ENCODE data around the gene PAK2.
A peak's percentile ranks its signal among the peaks of the same experiment; 100 is the strongest.
"Not testable (repeated sequence)": the region's sequence is repeated elsewhere in the genome, so short reads cannot be mapped to it uniquely, and the experiment has no call there.

Gene PAK2

DNA sequence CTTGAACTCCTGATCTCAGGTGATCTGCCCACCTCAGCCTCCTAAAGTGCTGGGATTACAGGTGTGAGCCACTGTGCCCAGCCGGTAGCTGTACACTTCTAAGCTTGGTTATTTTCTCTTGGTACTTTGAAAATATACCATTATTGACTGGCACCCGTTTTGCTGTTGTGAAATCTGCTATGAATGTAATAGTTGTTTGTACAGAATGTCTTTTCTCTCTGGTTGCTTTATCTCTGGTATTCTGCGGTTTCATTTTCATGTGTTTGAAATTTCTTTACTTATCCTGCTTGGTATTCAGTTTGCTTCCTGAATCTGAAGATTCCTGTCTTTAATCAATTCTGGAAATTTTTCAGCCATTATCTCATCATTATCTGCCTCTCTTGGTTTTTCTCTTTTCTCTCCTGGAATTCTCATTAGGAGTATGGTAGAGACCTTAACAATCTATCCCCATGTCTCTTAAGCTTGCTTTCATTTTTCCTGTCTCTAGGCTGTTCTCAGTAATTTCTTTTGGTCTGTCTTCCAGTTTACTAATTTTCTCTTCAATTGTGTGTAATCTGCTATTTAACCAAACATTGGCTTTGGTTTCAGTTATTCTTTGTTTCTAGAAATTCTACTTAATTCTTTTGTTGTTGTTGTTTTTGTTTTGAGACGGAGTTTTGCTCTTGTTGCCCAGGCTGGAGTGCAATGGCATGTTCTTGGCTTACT is 2.8 kb upstream of the PAK2 start:
- no peak for DNase-seq (ENCODE audit: low spot score)

DNA sequence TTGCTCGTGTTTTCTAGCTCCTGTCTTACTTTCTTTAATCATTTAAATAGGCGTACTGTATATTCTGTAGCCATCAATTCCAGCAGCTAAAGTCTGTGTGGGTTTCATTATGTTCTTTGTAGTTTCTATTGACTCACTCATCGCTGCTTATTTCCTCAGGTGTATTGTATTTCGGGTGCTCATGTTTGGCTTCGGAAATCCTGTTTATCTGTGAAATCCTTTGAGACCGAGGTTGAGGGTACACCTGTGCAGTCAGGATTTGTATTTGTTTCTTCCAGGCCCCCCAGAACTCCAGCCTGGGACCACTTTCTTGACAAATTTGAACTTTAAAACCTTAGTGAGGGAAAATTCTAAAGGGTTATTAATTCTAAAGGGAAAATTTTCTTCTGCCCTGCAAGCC is 2.0 kb upstream of the PAK2 start:
- no peak for DNase-seq (ENCODE audit: low spot score)

DNA sequence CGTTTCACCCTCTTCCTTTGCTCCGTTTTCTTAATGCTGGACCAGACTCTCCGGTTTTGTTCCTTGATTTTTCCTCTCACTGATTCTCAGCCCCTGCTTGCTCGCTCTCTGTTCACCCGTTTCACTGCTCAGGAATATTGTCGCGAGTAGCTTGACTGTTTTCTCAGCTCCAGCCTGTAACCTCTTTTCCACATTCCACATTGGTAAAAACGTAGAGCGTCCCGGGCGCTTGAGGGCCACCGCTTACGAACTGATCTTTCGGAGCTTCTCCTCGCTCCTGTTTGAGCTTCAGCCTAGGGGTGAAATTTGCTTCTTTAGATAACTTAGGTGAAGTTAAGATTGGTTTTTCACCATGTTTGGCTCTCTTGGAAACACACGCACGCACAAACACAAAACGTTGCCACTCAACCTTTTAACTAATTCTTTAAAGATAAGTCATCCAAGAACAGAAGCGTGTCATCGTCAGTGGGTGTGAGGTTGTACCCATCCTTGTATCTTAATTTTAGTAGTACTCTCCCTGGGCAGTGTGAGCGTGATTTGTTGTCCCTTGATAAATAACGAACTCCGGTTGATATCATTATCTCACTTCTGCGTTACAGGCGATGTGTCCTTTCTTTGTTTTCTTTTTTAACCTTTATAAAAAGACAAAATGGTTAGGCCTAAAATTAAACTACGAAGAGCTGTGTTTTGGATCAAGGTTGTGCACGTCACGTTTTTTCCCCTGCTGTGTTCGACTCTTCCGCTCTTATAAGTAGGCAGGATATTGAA is 1.0 kb downstream of the PAK2 start:
- no peak for DNase-seq (ENCODE audit: low spot score)

DNA sequence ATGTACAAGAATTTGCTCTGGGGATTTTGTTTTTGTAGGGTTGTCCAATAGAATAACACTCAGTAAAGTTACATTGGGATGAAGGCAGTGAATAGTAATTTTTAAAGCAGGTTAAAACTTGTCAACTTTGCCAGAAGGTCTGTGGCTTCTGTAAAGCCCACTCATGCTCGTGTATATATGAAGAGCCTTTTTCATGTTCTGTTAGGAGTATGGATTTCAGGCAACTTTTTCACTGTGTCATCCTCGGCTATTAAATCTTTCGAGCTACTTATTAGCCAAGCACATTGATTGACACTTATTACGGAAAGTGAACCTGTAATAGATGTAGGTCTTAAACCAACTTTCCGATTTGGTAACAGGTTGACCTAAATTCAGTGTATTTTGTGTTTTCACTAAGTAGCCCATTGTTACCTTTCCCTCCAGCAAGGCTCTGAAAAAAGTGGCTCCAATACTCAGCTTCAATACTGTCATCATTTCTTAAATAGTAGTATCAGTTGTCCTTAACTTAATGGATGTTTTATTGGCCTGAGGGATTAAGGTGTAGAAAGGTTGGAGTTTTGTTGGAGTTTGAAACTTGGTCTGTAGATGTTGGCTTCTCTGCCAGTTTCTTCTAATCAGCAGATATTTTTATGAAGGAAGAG is 1.7 kb downstream of the PAK2 start:
- DNase-seq (ENCODE audit: low spot score), result no peak

DNA sequence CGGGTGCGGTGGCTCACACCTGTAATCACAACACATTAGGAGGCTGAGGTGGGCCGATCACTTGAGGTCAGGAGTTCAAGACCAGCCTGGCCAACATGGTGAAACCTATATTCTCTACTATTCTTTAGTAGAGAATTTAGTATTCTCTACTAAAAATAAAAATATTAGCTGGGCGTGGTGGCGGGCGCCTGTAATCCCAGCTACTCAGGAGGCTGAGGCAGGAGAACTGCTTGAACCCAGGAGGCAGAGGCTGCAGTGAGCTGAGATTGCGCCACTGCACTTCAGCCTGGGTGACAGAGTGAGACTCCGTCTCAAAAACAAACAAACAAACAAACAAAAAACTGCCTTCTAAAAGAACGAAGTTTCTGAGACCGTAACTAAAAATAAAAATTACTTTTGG is 3.9 kb downstream of the PAK2 start:
- DNase-seq (ENCODE audit: low spot score), result not testable (repeated sequence)

DNA sequence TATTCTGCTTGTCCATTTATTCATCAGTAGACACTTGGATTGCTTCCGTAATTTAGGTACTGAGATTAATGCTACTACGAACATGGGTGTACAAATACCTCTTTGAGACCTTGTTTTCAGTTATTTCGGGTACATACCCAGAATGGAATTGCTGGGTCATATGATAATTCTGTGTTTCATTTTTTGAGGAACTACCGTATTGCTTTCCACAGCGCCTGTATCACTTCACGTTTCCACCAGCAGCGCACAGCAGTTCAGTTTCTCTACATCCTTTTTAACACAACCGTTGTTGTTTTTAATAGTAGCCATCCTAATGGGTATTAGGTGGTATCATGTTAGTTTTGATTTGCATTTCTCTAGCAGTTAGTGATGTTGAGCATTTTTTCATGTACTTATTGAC is 9.5 kb downstream of the PAK2 start:
- DNase-seq (ENCODE audit: low spot score), result no peak

DNA sequence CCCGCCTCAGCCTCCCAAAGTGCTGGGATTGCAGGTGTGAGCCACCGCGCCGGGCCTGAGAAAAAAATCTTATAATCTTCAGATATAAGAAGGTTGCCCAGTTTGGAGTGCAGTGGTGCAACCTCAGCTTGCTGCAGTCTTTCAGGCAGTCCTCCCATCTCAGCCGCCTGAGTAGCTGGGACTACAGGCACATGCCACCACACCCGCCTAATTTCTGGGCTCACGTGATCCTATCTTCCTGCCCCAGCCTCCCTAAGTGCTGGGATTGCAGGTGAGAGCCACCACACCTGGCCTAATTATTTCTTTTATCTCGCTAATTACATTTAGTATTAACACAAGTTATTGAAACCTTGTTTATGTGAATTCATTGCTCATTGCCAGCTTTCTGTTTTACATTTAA is 13.5 kb downstream of the PAK2 start:
- DNase-seq (ENCODE audit: low spot score), result no peak

DNA sequence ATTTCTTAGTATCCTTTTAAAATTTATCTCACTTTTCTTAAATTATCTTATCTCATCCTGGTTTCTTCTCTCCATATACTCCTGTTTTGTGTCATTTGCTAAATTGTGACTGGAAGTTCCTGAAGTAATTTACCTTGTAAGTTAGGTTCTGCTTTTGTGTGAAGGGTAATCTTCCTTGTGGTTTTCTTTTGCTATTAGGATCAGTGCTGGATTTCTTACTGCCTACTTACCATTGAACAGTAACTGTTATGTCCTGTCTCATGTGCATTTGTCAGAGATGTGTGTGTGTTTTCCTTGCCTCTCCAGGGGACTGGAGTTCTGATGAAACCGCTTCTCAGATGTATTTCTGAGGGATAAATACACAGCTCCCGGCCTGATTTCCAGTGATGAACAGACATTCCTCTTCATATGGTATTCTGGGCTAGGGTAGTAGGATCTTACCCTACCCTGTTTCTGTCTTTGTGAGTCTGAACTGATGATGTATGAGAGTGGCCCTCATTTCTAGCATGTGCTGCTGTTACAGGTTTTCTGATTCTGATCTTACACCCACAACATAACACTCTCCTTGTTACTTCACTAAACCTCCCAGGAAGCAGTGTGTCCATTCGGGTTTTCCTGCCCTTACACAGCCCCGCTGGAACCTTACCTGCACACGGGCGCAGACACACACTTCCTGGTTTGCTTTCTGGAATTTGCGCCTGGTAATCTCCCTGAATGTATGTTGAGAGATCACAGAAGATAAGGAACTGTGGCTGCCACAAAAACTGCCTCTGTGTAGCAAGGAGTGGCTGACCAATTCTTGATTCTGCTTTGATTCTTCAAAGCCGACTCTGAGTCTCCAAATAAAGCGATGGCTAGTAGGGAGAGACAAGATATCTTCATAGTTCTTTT is 14.7 kb downstream of the PAK2 start:
- DNase-seq (ENCODE audit: low spot score), result no peak

DNA sequence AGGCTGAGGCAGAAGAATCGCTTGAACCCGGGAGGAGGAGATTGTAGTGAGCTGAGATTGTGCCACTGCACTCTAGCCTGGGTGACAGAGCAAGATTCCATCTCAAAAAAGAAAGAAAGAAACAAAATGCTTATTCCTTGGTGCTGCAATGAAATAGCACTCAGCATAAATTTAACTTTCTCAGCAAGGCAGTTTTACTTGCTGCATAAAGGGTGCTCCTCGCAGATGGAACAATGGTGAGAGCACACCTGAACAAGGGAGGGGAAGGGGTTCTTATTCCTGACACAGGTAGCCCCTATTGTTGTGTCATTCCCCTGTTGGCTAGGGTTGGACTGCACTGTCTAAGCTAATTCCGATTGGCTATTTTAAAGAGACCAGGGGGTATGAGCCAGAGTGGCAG is 17.1 kb downstream of the PAK2 start:
- DNase-seq (ENCODE audit: low spot score), result no peak

DNA sequence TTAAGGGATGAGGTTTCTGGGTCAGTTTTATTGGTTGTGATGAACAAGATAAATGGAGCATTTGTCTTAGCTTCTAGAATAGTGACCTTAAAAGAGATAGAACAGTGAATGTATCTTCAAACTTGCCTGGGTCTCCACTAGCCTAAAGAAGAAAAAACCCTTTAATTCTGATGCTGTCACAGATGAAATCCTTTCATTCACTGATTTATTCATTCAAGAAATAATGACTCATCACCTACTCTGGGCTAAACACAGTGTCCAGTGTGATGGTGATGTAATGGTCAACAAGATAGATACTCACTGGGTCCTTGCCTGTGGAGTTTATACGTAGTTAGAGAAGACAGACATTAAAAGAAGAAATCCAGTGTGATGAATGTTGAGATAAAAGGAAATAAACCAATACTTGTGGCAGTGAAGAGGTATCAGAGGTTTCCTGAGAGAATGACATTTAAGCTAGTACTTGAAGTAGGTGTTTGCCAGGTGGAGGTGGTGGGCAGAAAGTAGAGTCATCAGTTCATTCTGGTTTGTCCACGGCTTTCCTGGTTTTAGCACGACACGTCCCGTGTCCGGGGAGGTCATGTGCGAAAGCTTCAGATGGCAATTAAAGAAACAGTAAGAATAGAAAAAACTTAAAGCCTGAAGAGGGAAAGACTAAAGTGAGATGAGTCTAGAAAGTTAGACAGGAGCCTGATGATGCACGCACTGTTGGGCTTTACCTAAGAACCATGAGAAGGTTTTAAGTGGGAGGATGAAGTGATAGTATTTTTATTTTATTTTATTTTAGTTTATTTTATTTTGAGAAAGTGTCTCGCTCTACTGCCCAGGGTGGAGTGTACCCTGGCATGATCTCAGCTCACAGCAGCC is 18.5 kb downstream of the PAK2 start:
- DNase-seq (ENCODE audit: low spot score), result peak; percentile 96

DNA sequence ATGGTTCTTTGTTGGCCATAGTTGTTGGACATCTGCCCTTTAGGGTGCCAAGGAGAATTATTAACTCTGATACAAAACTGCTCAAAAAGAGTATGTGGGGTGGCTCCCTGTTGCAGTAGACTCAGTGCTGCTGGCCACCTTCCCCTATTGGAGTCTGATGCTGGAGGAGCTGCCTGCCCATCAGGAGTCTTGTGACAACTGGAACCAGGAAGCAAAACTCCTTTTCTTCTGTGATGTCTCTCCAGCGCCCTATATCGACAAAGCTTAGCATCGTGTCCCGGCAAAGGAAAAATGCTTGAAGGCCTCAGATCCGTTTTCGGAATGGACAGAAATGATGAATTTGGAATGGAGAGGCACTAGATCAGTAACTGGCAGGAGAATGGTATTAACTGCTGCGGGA is 23.5 kb downstream of the PAK2 start:
- no peak for DNase-seq (ENCODE audit: low spot score)

DNA sequence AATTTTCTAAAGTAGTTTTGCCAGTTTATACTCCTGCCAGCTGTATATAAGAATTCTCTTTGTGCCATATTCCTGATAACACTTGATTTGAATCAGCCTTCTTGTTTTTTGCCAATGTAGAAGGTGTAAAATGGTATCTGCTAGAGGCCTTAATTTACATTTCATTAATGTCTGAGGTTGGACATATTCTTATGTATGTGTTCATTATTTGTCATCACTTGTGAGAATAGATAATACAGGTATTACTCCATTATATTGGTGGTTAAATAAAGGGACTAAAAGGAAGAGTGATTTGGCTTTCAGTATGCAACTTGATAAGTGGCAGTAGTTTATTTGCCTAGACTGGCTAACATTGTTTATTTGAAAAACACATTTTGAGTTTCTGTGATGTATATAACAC is 25.8 kb downstream of the PAK2 start:
- DNase-seq (ENCODE audit: low spot score), result no peak

DNA sequence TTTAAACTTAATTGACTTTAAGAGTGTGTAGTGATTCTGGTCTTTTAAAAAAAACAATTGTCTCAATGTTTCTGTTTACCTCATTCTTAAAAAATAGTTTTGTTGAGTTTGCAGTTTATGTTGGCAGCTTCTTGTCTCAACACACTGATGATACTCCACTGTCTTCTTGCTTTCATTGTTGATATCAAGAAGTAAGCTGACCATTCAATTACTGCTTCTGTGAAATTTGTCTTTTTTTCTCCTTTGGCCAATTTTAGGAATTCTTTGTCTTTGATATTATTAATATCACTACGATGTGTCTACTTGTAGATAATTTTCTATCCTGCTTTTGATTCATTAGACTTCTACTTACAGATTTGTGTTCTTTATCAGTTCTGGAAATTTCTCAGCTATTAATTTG is 31.4 kb downstream of the PAK2 start:
- DNase-seq (ENCODE audit: low spot score), result no peak

DNA sequence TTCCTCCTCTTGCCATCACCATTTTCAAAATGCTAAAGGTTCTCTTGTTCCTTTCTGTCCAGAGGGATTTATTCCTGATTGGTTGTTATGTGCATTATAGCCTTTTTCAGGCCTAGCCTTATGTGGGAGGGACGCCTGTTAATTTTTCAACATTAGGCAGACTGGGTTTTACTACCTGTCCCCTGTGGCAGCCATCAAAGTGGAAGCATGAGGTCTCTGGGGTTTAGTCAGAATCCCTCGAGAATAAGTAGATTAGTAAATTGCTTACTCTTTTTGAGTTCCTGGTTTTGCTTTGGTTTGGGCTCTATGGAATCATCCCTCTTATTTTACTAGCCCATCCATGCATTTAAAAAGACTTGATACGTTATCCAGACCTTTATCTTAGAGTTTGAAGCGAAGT is 32.4 kb downstream of the PAK2 start:
- no peak for DNase-seq (ENCODE audit: low spot score)

DNA sequence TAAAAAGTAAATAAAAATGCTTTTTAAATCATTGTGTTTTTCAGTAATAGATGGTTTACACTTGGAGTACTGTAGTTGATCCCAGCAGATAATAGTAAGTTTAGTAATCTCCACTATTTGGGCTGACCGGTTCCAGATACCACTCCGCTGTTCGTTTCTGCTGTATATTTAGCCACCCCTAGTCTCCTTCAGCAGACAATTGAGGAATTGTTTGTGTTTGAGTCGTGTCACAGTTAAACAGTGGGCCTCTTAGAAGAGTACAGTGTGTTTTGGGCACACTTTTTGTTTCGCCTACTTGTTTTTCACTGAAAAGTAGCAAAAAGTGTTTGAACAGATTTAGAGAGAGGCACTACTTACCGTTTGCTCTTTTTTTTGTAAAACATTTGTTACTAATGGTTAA is 33.2 kb downstream of the PAK2 start:
- DNase-seq (ENCODE audit: low spot score), result peak; percentile 72

DNA sequence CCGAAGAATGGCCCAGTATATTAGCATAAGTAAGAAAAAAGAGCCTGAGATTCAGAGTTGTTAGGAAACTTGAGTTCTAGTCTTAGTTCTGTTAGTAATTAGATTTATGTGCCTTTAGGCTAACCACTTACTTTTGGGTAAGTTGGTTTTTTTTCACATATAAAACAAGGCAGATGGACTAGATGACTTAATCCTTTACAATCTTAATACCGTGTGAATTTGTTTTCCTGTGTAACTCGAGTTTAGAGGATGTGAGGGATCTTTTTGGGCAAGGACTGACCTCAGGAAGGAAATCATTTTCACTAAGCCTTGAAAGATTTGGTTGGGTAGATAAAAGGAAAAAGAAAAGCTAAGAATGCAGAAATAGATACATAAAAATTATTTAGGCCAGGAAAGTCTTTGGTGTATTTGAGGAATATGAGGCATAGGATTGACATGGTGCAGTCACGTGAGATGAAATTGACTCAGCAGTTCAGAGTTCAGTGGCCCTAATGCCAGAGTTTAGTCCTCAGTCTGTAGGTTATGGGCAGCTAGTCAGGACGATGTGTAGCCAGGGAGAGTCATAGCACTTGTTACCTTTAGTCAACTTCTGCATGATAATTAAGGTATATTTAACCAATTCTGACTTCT is 34.6 kb downstream of the PAK2 start:
- DNase-seq (ENCODE audit: low spot score), result no peak

DNA sequence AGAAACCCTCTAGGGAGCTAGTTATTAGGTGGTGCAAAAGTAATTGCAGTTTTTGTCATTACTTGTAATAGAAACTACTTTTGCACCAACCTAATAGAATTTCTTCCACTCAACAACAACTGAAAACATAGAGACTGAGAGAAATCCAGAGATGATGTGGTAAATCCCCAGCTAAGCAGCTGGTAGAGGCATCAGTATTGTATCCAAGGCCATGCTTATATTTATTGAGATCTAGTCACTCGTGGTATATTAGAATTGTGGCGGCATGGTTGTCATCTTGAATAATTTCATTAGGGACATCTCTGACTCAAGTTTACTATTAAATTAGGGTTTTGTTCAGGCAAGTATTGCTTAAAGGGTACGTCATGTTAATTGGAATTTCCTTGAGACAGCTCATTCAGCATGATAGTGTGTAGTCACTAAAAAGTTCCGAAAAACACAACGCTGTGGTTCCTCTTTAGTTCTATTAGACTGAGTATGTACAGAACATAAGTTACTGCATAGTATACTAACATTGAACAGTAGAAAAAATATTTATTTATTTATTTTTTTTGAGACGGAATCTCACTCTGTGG is 35.3 kb downstream of the PAK2 start:
- DNase-seq (ENCODE audit: low spot score), result no peak

DNA sequence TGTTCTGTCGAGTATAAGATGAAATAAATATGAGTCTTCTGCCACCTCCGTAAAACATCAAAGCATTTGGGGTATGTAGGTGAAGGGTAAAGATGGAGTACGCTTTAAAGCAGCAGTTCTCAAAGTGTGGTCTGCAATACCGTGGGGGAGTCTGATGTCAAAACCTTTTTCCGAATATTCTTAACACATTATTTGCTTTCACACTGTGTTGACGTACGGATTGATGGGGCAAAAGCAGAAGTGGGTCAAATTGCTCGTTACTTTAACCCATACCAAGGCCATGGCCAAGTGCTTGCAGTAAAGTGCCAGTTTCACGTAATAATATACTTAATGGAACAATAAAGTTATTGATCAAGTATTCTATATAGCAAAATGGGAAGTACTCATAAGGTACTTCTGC is 36.3 kb downstream of the PAK2 start:
- no peak for DNase-seq (ENCODE audit: low spot score)

DNA sequence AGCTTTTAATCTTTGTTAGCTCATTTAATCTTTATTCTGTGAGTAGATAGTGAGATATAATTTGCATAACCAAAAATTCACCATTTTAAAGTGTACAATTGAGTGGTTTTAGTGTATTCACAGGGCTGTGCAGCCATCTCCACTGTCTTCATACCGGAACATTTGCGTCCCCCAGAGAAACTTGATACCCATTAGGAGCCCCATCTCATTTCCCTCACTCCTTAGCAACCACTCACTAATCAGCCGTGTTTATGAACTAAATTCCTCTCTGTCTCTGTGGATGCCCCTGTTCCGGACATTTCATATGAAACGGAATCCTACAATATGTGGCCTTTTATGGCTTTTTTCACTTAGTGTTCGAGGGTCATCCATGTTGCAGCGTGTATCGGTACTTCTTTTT is 38.2 kb downstream of the PAK2 start:
- no peak for DNase-seq (ENCODE audit: low spot score)

DNA sequence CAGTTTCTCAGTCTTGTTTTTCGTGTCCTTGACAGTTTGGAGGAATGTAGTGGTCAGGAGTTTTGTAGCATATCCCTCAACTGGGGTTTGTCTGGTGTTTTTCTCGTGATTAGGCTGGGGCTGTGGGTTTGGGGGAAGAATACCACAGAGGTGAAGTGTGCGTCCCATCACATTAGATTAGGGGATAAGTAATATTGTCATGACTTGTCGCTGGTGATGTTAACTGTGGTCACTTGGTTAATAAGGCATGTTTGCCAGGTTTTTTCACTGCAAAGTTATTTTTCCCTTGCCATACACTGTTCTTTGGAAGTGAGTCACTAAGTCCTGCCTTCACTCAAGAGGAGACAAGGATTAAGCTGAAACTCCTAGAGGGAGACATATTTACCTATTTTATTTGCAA is 39.1 kb downstream of the PAK2 start:
- DNase-seq (ENCODE audit: low spot score), result no peak

DNA sequence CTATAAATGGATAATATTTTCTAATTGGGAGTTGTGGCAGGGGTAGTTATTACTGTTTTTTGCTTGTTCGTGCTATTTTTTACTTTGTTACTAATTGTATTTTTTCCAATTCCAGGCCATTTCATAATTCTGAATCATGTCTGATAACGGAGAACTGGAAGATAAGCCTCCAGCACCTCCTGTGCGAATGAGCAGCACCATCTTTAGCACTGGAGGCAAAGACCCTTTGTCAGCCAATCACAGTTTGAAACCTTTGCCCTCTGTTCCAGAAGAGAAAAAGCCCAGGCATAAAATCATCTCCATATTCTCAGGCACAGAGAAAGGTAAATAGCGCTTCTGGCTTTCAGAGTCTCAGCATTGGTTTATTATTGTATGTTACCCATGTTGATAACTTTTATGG is 42.9 kb downstream of the PAK2 start:
- no peak for DNase-seq (ENCODE audit: low spot score)

Data from COLO829 (cell line).